ENCODE measurements around the gene MBNL2.

DNA sequence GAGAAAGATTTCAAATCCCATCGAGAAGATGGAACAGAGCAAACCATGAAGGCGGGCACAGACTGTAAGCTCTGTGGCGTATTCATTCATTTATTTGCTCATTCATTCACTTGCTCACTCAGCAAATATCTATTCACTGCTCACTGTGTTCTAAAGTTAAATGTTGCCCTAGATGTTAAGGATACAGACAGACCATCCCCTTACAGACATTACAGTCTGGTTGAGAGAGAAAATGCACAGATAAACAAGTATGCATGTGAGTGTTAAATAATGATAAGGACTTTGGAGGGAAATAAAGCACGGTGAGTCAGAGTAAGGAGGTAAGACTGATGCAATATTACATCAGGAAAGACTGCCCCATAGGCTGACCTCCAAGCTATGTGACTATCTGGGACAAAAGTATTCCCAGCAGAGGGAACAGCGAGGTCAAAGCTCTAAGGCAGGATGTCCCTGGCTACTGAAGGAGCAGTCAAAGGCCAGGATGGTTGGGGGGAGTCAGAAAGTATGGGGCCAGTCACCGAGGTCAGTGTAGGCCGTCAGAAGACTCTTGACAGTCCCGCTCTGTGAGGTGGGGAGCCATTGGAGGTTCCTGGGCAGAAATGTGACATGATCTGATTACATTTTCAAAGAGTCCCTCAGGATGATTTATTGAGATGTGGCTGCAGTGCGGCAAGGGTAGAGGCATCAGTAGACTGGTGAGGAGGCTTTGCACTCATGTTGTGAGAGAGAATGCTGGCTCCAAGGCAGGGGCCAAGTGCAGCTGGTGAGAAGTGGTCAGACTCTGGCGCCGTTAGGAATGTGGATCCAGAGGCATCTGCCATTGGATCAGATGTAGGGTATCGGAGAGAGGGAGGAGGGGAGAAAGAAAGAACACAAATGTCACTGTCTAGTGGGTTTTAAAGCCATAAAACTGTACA lies 37.9 kb downstream of the MBNL2 start:
- no peak for TF ChIP-seq CTCF (IDR thresholded peaks at IDR 0.05; ENCODE audit: low read depth, low read length, poor library complexity, severe bottlenecking)
- TF ChIP-seq EZH2phosphoT487 (IDR thresholded peaks at IDR 0.05; ENCODE audit: borderline replicate concordance, low read length) = no peak

Measured in DOHH2 (cell line).